DND-41 (cell line): Measurements from ENCODE around the gene CLSTN2.

ENCODE experiments used
- CTCF ChIP-seq: IDR thresholded peaks from 2 replicates; pipeline ENCODE4 v1.5.1; 2012; ENCODE audit warnings: borderline replicate concordance, low read length, moderate library complexity, mild to moderate bottlenecking; ENCODE audit not compliant: poor library complexity, severe bottlenecking; ENCODE audit errors: extremely low read depth
- EZH2 ChIP-seq: IDR thresholded peaks from 3 replicates; pipeline ENCODE4 v1.6.1; 2012; ENCODE audit warnings: borderline replicate concordance, low read depth, mild to moderate bottlenecking, moderate library complexity, low read length, inconsistent platforms; ENCODE audit not compliant: severe bottlenecking

GRCh38 chr3:140510303-140510861 is 575.4 kb downstream of the CLSTN2 start:
- TF ChIP-seq CTCF (no peak), EZH2 (no peak)
